Nephron progenitor cell (in vitro differentiated cells): ENCODE results near the gene TMCO4.

Experiments
- DNase-seq: peaks from one replicate; pipeline ENCODE4 v3.0.0; 2021
- H3K27ac Mint-ChIP-seq: 2 replicates; pipeline ENCODE4 v1.8.0; 2021; ENCODE audit warnings: mild to moderate bottlenecking, moderate library complexity, mixed read lengths
- H3K27me3 Mint-ChIP-seq: 2 replicates; pipeline ENCODE4 v1.8.0; 2021; ENCODE audit warnings: mild to moderate bottlenecking, low read depth, mixed read lengths; ENCODE audit not compliant: poor library complexity
- H3K36me3 Mint-ChIP-seq: 2 replicates; pipeline ENCODE4 v1.8.0; 2021; ENCODE audit warnings: low read depth, mixed read lengths
- H3K4me1 Mint-ChIP-seq: 2 replicates; pipeline ENCODE4 v1.8.0; 2021; ENCODE audit warnings: mixed read lengths
- H3K4me3 Mint-ChIP-seq: 2 replicates; pipeline ENCODE4 v1.8.0; 2021; ENCODE audit warnings: mild to moderate bottlenecking, moderate library complexity, mixed read lengths
- H3K9me3 Mint-ChIP-seq: 2 replicates; pipeline ENCODE4 v1.8.0; 2021; ENCODE audit warnings: mild to moderate bottlenecking, moderate library complexity, mixed read lengths
- TF ChIP-seq, protein P1 (sequence below): fragments of 200-600 bp; sonication (generic); IDR thresholded peaks from 2 replicates; pipeline ENCODE4 v1.5.0; 2021; ENCODE audit warnings: antibody characterized with exemption

The TMCO4 gene

GRCh38 chr1:19688041-19688842, 111.5 kb downstream of the TMCO4 start:
- H3K36me3 Mint-ChIP-seq, result no peaks in the 10 kb centered on the region
- H3K4me3 Mint-ChIP-seq, result no peak overlapping the region
- no peaks in the 10 kb centered on the region for H3K4me1 Mint-ChIP-seq
- H3K9me3 Mint-ChIP-seq, result no peaks in the 10 kb centered on the region
- H3K27ac Mint-ChIP-seq, result no peak overlapping the region
- TF ChIP-seq, protein P1, sequence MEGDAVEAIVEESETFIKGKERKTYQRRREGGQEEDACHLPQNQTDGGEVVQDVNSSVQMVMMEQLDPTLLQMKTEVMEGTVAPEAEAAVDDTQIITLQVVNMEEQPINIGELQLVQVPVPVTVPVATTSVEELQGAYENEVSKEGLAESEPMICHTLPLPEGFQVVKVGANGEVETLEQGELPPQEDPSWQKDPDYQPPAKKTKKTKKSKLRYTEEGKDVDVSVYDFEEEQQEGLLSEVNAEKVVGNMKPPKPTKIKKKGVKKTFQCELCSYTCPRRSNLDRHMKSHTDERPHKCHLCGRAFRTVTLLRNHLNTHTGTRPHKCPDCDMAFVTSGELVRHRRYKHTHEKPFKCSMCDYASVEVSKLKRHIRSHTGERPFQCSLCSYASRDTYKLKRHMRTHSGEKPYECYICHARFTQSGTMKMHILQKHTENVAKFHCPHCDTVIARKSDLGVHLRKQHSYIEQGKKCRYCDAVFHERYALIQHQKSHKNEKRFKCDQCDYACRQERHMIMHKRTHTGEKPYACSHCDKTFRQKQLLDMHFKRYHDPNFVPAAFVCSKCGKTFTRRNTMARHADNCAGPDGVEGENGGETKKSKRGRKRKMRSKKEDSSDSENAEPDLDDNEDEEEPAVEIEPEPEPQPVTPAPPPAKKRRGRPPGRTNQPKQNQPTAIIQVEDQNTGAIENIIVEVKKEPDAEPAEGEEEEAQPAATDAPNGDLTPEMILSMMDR, result no peak
- H3K27me3 Mint-ChIP-seq, result peaks cover 25% of the 10 kb centered on the region
- DNase-seq, result no peak

- TF ChIP-seq, protein P1, result no peak
- no peak overlapping the region for H3K4me3 Mint-ChIP-seq
- no peak overlapping the region for H3K27ac Mint-ChIP-seq
- H3K36me3 Mint-ChIP-seq, result no peaks in the 10 kb centered on the region
- H3K9me3 Mint-ChIP-seq, result no peaks in the 10 kb centered on the region
- H3K27me3 Mint-ChIP-seq, result peaks cover 21% of the 10 kb centered on the region
- DNase-seq, result no peak
- no peaks in the 10 kb centered on the region for H3K4me1 Mint-ChIP-seq
These were observed 112.3 kb downstream of the TMCO4 start for GRCh38 chr1:19687414-19687813.

GRCh38 chr1:19685994-19686393, 113.7 kb downstream of the TMCO4 start:
- TF ChIP-seq, protein P1, result no peak

DNA sequence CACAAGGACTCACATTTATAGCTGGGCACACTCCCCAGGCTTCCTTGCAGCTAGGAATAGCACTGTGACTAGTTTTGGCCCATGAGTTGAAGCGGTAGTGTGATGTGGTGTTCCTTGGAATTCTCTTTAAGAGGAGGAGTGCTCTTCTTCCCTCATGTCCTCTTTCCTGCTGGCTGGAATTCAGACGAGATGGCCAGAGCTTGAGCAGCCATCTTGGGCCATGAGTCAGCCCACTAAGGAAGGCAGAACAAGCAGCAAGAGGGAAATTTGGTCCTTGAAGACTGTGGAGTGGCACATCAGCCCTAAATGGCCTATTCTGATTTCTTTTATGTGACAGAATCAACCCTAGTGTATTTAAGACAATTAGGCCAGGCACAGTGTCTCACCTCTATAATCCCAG, 115.0 kb downstream of the TMCO4 start:
- no peaks in the 10 kb centered on the region for H3K9me3 Mint-ChIP-seq
- DNase-seq, result no peak
- no peaks in the 10 kb centered on the region for H3K36me3 Mint-ChIP-seq
- no peak overlapping the region for H3K27ac Mint-ChIP-seq
- H3K27me3 Mint-ChIP-seq, result peaks cover 27% of the 10 kb centered on the region
- H3K4me3 Mint-ChIP-seq, result no peak overlapping the region
- TF ChIP-seq, protein P1, result no peak
- no peaks in the 10 kb centered on the region for H3K4me1 Mint-ChIP-seq

More at GRCh38 chr1:19685994-19686393, 113.7 kb downstream of the TMCO4 start:
- no peak for DNase-seq
- H3K27ac Mint-ChIP-seq, result no peak overlapping the region
- no peaks in the 10 kb centered on the region for H3K9me3 Mint-ChIP-seq
- H3K4me3 Mint-ChIP-seq, result no peak overlapping the region
- peaks cover 18% of the 10 kb centered on the region for H3K27me3 Mint-ChIP-seq
- no peaks in the 10 kb centered on the region for H3K36me3 Mint-ChIP-seq
- no peaks in the 10 kb centered on the region for H3K4me1 Mint-ChIP-seq

DNA sequence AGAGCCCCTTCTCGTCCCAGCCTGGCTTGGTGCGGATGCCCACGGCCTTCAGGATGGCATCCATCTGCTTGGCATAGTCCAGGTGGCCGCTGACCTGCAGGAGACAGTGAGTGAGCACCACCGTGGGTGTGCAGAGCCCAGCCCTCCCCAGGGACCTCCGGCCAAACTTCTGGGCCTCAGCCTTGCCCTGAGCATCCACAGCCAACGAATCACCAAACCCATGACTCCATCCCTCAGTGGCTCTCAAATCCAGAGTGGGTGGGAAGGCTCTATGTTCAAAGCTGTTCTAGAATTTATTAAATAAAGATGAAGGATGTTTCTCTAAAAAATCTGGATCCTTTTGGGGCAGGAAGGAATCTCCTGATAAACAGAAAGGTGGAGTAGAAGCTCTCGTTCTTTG, 116.4 kb downstream of the TMCO4 start:
- Mint-ChIP-seq H3K4me1 (no peaks in the 10 kb centered on the region), H3K9me3 (no peaks in the 10 kb centered on the region)
- TF ChIP-seq, protein P1, result no peak

DNA sequence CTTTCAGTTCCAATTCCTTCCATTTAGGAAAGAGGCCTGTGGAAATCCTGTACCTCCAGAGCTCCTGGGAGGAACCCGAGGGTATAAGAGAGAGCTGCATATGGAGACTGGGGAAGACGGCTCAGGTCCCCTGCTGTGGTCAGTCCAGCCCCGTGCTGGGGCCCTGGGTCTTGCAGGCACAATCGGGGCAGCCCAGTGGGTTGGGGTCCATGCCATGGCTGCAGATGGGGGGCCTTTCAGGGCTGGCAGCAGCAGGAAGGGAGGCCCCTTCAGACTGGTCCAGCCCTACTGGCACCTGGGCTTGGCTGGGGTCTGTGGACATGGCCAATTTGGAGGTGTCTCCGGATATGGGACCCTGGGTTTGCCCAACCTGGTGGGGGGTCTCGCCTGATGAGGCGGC, 116.8 kb downstream of the TMCO4 start:
- Mint-ChIP-seq H3K36me3 (no peaks in the 10 kb centered on the region), H3K4me1 (no peaks in the 10 kb centered on the region), H3K9me3 (no peaks in the 10 kb centered on the region), H3K27me3 (peaks cover 24% of the 10 kb centered on the region), H3K27ac (no peak overlapping the region), H3K4me3 (no peak overlapping the region)
- TF ChIP-seq, protein P1, result no peak
- no peak for DNase-seq

More for the DNA sequence above, 116.4 kb downstream of the TMCO4 start:
- Mint-ChIP-seq H3K27me3 (peaks cover 25% of the 10 kb centered on the region), H3K4me3 (no peak overlapping the region), H3K27ac (no peak overlapping the region), H3K36me3 (no peaks in the 10 kb centered on the region)
- DNase-seq, result no peak
